Raji (cell line): ENCODE results near the gene CCSER1.

Source experiments
- POLR2A ChIP-seq: IDR thresholded peaks from 2 replicates; pipeline ENCODE4 v1.6.1; 2011; ENCODE audit warnings: low read depth, low read length, control low read depth; ENCODE audit not compliant: insufficient read depth

CCSER1 gene

DNA sequence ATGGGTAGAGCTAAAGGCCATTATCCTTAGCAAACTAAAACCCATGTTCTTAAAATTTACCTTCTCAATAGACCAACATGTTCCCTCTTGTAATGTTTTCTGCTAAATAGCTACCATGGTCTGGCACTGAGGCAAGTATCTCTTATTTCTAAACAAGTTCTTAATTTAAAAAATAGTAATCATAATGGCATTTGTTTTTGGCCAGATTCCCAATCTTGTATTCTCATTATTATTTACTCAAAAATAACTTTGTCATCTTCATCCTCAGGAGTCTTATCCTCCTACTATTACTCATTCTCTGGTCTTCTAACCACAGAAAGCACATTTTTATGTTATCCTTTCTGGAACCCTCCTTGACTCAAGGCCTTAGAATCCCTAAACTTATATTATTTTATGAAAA, 931.2 kb downstream of the CCSER1 start:
- TF ChIP-seq POLR2A = no peak

DNA sequence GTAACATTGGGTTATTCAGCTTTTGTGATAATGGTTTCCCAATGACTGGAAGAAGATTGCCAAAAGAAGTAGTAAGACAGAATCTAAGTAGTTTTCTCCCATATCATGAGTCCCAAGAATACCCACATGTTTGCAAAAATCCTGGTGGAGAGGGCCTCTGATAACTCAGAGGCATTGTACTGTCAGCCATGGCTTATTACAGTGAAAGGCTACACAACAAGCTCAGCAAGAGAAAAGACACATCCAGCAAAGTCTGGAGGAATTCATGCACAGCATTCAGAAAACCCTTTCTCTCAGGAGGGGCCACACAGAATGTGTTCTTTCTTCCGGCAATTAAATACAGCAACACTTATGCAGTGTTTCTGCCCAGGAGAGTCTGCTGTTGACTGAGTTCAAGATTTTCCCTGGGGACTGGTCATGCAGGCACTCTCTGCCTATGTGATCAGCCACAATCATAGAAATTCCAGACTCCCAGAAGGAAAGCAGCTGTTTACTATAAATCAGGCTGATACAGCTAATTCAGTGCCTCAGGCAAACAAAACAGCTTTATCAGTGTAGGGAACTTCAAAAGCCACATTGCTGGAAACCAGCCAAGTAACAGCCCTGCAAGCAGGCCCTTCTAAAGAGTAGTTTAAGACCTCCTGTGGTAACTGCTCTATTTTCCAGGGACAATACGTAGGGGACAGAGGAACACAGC, 937.1 kb downstream of the CCSER1 start:
- TF ChIP-seq POLR2A = no peak

DNA sequence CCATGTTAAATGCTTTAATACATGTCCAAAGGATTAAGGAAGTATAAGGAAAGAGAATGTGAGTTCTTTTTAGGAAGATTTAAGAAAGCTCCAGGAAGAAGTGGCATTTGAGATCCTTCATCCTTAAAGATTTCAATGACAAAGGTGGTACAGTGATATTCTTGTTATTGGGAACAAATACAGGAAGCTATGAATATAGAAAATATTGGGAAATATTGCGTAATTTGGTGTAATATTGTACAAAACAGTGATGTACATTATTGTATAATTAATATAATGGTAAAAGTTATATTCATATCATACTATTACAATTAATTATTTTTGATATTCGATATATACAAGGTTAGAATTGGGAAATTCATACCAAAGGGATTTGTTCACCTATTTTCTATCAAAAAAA, 937.9 kb downstream of the CCSER1 start:
- no peak for TF ChIP-seq POLR2A

DNA sequence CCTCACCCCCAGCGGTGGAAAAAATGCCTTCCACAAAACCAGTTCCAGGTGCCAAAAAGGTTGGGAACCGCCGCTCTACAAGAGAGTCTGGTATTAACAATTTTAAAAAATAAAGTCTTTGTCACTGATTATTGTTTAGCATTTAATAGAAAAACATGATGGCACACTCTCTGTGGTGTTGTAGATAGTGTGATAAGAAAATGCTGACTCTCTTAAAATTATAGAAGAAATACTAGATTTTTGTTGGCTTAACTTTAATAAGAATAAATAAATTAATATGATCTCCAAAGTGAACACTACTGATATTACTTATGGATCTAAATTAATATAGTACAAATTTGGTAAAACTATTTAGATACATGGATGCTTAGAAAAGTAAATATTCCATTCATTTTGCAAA, 943.5 kb downstream of the CCSER1 start:
- TF ChIP-seq POLR2A = no peak

DNA sequence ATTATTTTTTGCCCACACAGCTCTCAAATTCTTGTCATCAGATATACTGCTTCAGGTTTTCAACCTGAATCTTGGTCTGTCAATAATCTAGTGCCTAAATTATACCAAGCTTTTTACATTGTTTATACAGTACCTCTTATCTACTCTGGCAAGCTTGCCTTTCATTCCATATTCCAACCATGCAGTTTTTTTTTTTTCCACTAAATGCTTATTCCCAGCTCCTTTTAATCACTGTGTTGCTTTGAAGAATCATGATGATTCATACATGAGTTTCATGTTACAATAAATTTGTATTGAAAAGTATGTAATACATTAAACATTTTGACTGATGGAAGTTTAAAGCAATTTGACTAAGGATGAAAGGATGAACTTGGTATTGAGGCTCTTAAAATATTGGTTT, 949.0 kb downstream of the CCSER1 start:
- no peak for TF ChIP-seq POLR2A

DNA sequence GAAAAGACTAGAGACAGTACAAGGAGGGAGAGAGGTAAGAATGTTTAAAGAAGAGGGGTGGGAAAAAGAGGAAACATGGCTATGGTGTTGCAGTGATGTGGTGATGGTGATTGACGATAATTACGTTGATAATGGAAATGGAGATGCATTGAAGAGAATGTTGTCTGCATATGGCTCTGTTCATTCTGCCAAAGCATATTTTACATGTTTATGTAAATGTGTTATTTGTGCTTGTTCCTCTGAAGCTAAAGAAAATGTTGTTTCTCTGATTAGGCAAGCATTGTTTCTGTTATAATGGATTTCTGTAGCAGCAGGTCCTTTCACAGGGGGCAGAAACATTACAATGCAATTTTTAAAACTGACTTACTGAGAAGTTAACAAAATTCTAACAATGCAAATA, 958.8 kb downstream of the CCSER1 start:
- TF ChIP-seq POLR2A = no peak

DNA sequence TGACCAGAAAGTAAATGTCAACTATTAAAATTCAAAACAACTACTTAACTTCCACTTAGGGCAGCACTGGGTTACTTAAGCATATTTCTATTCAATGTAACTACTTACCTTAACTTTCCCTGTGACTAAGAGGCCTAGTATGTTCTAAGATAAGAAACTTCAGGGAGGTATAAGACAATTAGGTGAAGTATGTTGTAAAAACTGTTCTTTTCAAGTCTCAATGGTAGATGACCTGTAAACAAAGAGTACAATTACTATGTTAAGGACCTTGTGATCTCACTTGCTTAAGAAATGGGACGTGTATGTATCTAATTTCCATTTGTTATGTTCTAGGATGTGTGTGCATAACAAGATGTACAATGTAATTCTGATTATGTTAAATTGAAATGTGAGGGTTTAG, 960.5 kb downstream of the CCSER1 start:
- no peak for TF ChIP-seq POLR2A

DNA sequence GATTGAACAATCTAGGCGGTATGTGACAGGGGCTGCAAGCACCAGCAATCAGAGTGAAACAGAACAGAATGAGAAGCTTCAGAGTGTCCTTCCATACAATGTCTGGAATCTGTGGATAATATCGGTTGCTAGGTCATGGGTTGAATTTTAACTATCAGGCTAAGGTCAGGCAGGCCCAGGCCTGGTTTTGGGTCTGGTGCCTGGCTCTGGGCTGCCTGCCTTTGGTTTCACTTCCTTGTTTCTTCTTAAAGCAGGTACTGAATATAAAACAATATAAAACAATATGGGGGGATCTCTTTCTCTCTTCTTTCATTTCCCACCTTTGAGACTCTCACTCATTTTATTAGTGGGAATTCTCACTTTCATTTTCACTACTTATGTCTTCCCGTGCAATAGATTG, 962.0 kb downstream of the CCSER1 start:
- no peak for TF ChIP-seq POLR2A

DNA sequence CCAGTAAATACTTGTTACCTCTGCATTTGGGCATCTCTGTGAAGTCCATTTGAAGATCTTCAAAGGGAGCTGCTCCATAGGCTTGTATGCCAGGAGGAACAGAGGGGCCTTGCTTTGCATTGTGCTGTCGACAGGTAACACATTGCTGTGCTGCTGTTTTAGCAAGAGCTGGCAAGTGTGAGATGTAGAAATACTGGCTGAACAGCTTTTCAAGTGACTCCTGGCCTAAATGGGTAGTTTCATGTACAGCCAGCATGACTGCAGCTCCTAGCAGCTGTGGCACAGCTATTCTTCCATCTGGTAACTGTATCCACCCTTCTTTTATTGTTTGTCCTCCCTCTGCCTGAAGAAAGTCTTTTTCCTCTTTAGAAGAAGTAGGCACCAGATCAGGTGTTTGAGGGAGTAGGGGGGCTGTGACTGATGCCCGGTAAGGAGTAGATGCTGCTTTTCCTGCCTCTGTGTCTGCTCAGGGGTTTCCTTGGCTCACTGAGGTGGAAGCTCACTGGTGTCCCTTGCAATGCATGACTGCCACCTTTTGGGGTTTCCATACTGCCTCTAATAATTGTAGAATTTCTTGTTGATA, 965.3 kb downstream of the CCSER1 start:
- TF ChIP-seq POLR2A = no peak

DNA sequence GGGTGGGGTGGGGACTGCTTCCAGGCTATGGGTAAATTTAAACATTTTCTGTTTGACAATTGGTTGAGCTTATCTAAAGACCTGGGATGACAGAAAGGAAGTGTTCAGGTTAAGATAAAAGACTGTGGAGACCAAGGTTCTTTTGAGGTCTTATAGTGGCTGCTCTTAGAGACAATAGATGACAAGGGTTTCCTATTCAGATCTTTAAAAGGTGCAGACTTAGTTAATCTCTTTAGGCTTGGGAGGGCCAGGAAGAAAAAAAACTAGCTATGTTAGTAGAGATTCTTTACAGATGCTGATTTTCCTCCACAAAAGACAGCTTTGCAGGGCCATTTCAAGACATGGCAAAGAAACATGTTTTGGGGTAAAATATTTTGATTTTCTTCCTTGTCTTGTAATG, 972.5 kb downstream of the CCSER1 start:
- TF ChIP-seq POLR2A = no peak

DNA sequence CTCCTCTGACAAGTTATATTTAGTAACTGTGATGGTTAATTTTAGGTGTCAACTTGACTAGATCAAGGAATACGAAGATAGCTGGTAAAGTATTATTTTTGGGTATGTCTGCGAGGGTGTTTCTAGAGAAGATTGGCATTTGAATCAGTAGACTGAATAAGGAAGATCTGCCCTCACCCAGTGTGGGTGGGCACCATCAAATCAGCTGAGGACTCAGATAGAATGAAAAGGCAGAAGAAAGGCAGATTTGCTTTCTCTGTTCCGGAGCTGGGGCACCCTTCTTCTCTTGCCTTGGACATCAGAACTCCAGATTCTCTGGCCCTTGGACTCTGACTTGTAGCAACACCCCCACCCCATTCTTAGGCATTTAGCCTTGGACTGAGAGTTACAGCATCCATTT, 981.6 kb downstream of the CCSER1 start:
- TF ChIP-seq POLR2A = no peak

DNA sequence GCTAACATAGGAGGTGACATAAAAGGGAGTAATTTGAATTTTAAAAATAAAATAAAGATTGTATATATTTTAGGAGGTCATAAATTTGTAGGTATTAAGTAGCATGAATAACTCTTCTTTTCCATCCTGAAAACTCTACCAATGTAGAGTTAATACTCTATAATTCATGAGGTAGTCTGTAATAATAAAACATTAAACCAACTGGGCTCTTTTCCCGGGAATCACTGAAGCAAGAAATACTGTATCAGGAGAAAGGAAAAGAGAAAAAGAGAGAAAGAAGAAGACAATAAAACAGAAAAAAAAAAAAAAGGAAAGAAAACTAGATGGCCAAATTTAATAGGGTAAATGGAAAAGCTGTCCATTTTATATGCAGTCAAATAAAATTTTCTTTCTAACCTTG, 984.4 kb downstream of the CCSER1 start:
- TF ChIP-seq POLR2A = no peak

DNA sequence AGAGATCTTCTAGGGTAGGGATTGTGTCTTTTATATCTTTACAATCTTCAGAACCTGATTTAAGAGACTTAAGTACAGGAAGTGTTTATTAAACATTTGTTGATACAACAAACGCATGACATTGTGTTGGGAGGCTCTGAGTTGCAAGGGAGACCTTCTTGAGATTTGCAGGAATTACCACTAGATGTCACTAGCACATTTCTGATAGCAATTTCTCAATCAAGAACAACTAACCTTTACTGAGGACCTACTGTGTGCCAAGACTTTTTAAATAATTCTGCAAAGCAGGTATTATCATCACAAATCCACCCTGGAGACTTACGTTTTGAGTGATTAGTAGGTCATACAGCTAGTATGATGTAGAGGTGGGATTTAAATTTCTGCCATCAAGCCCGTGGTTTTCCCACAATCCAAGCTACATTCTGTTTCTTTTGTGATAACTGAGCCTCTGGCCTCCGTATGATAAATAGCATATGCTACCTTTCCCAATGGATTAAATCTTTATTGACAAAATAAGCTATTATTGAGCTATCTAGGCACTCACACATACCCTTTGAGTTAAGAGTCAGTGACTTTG, 986.0 kb downstream of the CCSER1 start:
- TF ChIP-seq POLR2A = no peak

DNA sequence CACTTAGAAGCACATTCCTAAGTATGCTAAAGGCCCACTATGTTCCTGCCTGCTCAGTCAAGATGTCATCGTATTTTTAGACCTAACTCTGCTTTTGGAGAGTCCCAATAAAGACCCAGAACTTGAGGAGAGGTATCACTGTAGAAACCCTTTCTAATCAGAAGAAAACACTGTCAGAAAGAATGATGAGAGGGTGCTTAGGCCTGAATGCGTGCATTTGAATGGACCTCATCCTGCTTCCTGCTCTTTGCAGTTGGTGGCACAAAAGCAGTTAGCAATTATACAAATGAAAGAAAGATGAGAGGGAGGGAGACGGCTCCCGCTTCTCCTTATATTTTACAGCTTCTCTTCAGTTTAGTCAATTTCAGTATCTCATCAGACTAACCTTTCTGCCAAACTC, 987.2 kb downstream of the CCSER1 start:
- no peak for TF ChIP-seq POLR2A

DNA sequence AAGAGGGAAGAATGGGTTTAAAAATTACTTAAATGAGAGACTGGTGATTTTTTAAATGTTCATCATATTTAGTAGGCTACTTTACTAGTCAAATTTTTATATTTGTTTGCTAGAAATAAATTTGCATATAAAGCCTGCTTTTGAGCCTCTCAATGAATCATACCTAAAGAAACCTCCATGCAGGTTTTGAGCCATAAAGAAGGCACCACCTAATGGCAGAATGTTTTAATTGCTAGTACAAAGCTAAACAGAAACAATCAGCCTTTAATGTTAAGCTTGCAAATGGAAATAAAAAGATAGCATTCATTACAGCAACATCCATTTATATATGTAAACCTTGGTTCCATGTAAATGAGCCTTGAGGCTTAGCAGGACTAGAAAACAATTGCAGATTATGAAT, 989.7 kb downstream of the CCSER1 start:
- TF ChIP-seq POLR2A = no peak

DNA sequence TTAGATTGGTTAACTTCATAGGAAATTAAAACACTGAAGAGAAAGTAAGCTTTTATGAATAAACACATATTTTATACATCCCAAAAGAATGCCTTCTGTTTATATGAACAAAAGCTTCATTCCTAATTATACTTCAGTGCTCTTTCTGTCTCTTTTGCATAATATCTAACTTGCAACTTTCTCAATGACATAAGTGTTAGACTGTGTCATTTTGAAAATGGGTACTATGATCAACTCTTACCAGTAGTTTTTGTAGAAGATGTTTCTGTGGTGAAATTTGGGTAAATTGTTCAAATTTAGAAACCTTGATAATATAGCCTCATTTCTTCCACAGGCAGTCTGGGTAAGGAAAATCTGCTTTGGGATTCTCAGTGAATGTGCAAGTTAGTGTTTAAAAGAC, 991.4 kb downstream of the CCSER1 start:
- TF ChIP-seq POLR2A = no peak

DNA sequence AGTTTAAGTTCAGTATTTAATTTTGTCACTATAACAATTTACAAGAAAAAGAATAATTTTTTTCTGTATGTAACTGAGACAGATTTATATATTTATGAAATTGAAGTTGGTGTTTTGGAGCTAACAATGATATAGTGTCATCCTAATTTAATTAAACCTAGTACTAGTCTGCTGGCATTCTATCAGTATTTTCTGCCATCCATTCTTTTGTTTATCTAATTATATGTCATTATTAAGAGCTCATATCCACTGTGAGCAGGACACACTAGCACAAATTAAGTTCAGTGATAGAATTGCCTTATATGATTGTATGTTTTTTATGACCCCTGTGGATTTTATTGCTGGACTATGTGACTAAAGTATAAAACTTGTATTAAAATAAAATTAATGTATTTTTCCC, 996.5 kb downstream of the CCSER1 start:
- no peak for TF ChIP-seq POLR2A
